ENCODE results near the gene ETS1.

Gene ETS1

GRCh38 chr11:128477811-128478210 lies 109.5 kb downstream of the ETS1 start:
- no peak for DNase-seq

- no peak for DNase-seq
Observed at GRCh38 chr11:128477278-128477677, 110.1 kb downstream of the ETS1 start.

- DNase-seq: no peak
Observed at GRCh38 chr11:128476729-128477128, 110.6 kb downstream of the ETS1 start.

GRCh38 chr11:128476049-128476448 lies 111.3 kb downstream of the ETS1 start:
- no peak for DNase-seq

- DNase-seq: no peak
Observed at GRCh38 chr11:128474036-128474874, 113.1 kb downstream of the ETS1 start.

- DNase-seq: peak; percentile 23
Observed at GRCh38 chr11:128473636-128474035, 113.7 kb downstream of the ETS1 start.

GRCh38 chr11:128472128-128473089 lies 114.9 kb downstream of the ETS1 start:
- DNase-seq: no peak

GRCh38 chr11:128471138-128471661 lies 116.2 kb downstream of the ETS1 start:
- no peak for DNase-seq

GRCh38 chr11:128470081-128470480 lies 117.3 kb downstream of the ETS1 start:
- DNase-seq: no peak

- DNase-seq: no peak
Observed at GRCh38 chr11:128469220-128469619, 118.1 kb downstream of the ETS1 start.

GRCh38 chr11:128468111-128468510 lies 119.2 kb downstream of the ETS1 start:
- no peak for DNase-seq

GRCh38 chr11:128467610-128468041 lies 119.7 kb downstream of the ETS1 start:
- no peak for DNase-seq

GRCh38 chr11:128467041-128467440 lies 120.3 kb downstream of the ETS1 start:
- DNase-seq: no peak

- no peak for DNase-seq
Observed at GRCh38 chr11:128465946-128466705, 121.2 kb downstream of the ETS1 start.

GRCh38 chr11:128465531-128465930 lies 121.8 kb downstream of the ETS1 start:
- DNase-seq: no peak

- DNase-seq: no peak
Observed at GRCh38 chr11:128464878-128465450, 122.4 kb downstream of the ETS1 start.

- no peak for DNase-seq
Observed at GRCh38 chr11:128463979-128464378, 123.4 kb downstream of the ETS1 start.

GRCh38 chr11:128463371-128463829 lies 124.0 kb downstream of the ETS1 start:
- no peak for DNase-seq

- DNase-seq: no peak
Observed at GRCh38 chr11:128462922-128463321, 124.4 kb downstream of the ETS1 start.

GRCh38 chr11:128462189-128462588 lies 125.2 kb downstream of the ETS1 start:
- no peak for DNase-seq

GRCh38 chr11:128458321-128458720 lies 129.0 kb downstream of the ETS1 start:
- no peak for DNase-seq

GRCh38 chr11:128457874-128458273 lies 129.5 kb downstream of the ETS1 start:
- DNase-seq: no peak

Measured in NCI-H1092 treated with DMSO at 0.1 percent for 48 hours (cell line).